ENCODE measurements around the gene SFXN5.

Gene SFXN5

GRCh38 chr2:72952110-72952823 is 119.2 kb downstream of the SFXN5 start:
- TF ChIP-seq CTCF (IDR thresholded peaks at IDR 0.05; ENCODE audit: extremely low read depth, missing control alignments), result no peak
- no peak for DNase-seq (ENCODE audit: low spot score)

DNA sequence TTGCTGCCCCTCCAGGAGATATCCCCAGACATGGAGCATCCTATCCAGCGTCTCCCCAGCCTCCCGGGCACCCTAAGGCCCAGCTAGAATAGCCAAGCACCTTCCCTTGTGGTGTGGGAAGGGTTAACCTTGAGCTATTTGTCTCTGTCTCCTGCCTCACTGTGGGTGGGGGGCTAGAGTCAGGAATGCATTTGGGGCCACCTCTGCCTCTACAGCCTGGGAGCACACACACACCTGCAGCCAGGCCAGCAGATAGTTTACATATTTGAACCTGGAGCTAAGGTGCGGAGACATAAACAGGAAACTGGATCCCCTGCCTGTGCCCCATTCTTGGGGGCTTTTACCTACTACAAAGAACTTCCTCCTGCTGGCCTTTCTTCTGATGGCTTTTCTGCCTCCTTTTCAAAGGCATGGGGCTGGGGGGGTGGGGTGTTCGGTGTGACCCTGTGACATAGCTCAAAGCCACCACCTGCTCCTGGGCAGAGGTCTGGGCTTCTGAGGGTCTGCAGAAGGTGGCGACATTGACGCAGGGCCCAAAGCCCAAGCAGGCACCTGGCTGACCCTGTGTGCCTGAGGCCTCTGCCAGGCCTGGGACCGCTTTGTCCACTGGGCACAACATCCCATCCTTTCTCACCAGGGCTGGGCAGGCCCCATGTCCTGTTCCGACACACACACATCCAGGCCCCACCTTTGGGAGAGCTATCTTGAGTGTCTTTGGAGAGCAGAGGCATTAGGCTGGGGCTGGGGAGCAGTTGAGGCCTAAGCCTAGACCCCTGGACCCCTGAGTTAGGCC is 120.0 kb downstream of the SFXN5 start:
- DNase-seq (ENCODE audit: low spot score), result no peak
- TF ChIP-seq CTCF (IDR thresholded peaks at IDR 0.05; ENCODE audit: extremely low read depth, missing control alignments), result no peak

- TF ChIP-seq CTCF (IDR thresholded peaks at IDR 0.05; ENCODE audit: extremely low read depth, missing control alignments), result no peak
- no peak for DNase-seq (ENCODE audit: low spot score)
Measured at GRCh38 chr2:72950558-72951255, 120.8 kb downstream of the SFXN5 start.

DNA sequence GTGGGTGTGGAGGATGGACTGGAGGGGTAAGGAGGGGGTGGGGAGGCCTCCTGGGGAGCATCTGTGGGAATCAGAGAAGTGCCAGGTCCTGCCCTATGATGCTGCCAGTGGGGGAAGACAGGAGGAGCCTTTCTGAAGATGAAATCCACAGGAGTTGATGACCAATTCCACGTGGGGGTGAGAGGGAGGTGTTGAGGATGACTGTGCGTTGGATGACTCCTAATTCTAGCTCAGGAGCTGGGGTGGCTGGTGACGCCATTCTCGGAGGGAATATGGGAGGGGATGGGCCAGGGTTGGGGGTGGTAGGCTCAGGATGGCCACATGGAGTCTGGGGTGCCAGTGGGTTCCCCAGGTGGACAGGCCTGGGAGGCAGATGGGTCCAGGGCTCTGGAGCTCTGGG is 121.9 kb downstream of the SFXN5 start:
- no peak for DNase-seq (ENCODE audit: low spot score)
- no peak for TF ChIP-seq CTCF (IDR thresholded peaks at IDR 0.05; ENCODE audit: extremely low read depth, missing control alignments)

- DNase-seq (ENCODE audit: low spot score), result no peak
- TF ChIP-seq CTCF (IDR thresholded peaks at IDR 0.05; ENCODE audit: extremely low read depth, missing control alignments), result no peak
Measured at GRCh38 chr2:72949045-72949444, 122.5 kb downstream of the SFXN5 start.

DNA sequence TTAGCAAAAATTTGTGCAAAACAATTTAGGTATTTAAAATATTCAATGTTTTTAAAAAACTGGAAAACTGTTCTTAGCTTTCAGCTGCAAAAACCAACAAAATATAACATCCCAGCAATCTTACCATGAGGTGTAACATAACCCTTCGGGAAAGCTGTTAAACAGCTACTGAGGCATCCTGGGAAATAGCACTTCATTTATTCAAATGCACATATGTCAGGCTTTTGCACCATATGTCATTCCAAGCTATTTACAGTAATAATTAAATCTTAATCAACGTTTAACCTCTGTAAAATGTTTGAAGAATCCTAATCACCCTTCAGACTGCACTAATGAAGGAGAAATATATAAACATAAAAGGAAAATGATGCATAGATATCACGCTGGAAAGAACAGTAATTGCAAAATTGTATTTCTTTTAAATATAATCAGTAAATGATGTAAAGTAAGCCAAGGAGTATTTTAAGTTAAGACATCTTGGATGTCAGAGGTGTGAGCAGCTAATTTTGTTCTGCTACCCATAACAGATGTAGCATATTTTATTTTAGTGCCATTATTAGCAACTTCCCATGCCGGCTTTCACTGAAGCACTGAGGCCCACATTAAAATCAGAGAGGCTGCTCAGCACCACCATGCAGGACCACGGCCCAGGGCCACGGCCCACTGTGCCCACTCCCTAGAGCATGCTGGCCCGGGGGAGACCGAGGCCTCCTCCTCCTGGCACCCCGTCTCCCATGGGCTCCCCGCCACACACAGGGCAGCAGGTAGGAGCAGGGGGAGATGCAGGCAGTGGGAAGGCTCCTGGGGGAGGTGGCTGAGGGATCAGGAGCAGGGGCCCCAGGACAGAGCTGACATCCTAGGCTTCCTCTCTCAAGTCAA is 123.3 kb downstream of the SFXN5 start:
- no peak for TF ChIP-seq CTCF (IDR thresholded peaks at IDR 0.05; ENCODE audit: extremely low read depth, missing control alignments)
- DNase-seq (ENCODE audit: low spot score), result no peak

Data from GM20000 (cell line).